GM19463 (cell line): ENCODE results near the gene CDH13.

Source experiments
- ATAC-seq: cut with Tn5 transposase; IDR thresholded peaks from one replicate; pipeline ENCODE4 v1.9.1; 2021; ENCODE audit warnings: mild to moderate bottlenecking, moderate library complexity; ENCODE audit not compliant: unreplicated experiment

Gene CDH13

DNA sequence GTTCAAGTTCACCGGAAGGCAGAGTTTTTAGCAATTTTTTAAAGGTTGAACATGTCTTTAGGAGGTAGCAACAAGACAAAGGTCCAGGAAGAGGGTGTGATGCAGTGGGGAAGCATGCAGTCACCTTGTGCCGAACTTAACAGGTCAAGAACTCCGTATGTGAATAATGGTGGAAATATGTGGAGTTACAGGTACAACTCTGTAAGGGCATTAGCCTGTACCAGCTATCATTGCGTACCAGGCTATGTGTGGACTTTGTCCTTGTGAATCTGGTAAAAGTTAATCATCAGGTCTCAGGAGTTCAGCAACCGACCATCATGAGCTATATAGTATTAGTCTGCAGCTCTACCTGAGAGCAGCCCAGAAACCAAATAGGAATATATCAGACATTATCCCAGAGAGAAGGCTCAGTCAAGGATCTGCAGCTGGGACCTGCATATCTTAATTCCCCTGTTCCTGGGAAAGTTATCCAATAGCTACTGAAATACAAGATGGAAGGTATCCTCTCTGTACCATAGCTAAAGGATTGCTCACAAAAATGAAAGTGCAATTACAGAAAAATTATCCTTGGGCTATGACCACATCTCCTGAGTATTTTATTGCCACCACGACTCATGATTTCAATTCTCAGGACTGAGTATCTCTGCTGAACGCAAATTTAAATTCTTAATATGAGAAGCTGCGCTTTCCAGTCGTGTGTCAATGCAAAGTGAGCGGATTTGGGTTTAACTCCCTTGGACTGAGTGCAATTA lies 469.3 kb downstream of the CDH13 start:
- no peak for ATAC-seq

DNA sequence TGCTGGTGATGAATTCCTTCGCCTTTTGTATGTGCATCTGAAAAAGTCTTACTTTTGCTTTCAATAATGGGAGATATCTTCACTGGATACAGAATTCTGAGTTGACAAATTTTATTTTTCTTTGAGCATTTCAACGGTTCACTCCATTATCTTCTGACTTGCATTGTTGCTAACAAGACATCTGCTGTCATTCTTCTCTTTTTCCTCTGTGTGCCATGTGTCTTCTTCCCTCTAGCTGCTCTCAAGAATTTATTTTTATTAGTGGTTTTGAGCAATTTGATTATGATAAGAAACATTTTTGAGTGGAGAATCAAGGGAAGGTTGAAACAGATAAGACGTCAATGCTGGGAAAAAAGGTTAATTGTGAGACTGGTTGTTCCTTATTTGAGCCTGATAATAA lies 471.8 kb downstream of the CDH13 start:
- ATAC-seq = no peak

DNA sequence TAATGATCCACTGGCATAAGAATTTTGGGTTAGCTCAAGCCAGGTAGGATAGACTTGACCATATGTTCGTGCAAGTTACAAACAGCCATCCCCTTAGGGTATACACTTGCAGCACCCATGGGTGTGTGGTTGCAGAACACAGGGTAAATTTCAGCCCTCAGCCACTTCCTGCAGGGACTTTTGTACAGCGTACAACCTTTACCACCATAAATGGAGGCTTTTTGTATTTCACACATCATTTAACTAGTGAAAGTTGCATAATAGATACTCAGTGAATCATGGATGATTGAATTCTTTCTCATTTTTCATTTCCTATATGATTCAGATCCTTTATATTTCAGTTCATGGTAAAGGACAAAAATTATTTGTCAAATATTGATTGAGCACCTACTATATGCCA lies 473.9 kb downstream of the CDH13 start:
- ATAC-seq = no peak

DNA sequence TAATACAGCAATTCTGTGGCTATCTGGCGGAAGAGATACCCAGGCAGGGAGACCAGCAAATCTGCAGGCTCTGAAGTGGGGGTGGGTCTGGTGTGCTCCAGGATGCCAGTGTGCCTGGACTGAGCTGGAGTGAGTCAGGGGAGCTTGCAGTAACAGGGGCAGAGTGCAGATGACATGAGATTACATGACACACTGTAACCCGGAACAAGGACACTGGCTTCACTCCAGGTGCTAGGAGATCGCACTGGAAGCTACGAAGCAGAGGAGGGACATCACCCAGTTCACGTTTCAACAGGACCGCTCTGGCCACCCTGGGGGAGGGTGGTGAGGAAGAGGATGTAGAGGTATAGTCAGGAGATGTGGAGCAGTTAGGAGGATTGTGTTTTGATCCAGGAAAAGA lies 475.6 kb downstream of the CDH13 start:
- no peak for ATAC-seq

DNA sequence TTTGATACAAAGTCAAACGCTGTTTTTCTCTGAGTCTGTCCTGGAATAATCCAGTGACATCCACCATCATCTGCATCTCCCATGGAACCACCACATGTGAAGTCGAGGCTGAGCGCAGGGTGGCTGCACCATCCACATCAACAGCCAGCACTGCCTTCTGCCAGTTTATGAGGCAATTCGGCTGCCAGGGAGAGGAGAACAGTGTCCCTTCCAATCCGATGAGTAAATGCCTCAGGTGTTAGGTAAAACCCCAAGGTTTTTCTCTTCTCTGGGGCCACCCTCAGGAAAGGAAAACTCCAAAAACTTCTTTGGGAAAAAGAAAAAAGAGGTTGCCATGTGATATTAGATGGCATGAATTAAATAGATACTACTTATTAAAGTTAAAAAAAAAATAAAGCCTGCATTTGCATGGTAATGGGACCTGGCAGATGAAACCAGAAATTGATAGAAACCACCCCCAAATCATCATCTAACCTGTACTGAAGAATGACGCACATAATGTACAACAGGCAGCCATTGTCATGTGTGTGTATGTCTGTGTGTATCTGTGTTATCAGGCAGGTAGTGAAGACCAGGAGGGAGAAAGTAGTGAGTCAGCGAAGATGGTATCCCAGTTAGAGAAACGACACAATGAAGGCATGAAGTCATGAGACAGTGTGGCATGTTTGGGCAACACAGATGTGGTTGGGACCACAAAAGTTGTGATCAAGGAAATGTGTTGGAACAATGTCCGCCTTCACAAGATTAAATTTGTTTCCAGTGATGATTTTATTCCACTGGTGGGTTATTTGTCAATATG lies 478.7 kb downstream of the CDH13 start:
- no peak for ATAC-seq

DNA sequence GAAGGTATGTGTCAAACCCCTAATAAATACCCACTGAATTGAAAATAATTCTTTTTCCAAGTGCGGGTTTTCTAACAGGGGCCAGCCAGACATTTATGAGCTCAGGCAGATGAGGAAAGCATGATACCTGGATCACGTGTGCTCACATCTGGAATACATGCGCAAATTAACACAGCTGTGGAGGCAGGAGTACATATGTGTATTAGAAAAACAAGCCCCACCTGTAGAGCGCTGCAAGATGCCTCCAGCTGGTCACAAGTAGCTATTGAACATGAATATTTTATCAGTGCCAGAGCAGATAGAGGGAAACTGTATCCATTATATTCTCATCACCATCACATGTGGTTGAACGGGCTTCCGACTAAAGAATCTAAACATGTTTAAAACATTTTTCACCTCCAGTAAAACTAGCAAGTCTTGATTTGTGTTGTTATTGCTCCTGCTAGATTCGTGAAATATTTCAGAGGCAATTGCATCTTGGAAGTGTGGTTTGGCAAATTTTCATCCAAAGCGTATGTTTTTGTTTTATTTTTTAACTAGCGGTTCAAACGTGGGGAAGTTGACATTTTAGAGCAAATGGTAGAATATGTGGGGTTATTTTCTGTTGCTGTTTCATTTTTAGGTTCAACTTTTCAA lies 482.8 kb downstream of the CDH13 start:
- ATAC-seq = no peak

DNA sequence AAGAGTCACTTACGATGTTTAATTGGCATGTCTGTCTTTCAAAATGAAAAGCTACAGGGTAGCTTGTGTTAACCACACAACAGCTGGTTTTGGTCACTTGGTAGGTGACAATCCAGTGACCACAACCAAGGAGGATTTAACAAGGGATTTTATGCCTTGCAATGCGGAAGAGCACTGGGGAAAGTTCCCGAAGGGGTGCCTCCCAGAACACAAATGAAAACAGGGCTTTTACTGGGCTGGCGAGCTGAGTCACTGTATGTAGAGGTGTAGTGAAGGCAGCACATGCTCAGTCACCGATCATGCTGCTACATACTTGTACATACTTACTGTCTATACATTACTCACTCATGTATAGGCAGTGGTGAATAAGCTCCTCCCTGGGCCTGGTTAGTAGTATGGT lies 483.5 kb downstream of the CDH13 start:
- ATAC-seq = no peak

DNA sequence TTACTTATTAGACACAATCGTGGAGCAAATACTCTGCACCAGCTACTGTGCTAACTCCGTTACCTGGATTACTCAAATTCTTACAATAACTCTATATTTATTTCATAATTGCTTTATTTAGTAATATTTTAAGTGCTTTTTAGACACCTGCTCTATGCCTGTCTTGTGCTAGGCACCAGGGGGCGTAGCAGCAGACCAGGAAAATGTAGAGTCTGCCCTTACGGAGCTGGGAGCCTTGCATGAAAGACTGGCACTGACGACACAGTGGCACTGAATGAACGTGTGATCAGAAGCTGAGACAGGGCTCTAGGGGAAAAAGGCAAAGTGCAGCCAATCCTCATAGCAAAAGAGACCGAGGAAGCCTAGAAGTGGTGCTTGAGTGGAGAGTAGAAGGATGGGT lies 486.5 kb downstream of the CDH13 start:
- no peak for ATAC-seq

DNA sequence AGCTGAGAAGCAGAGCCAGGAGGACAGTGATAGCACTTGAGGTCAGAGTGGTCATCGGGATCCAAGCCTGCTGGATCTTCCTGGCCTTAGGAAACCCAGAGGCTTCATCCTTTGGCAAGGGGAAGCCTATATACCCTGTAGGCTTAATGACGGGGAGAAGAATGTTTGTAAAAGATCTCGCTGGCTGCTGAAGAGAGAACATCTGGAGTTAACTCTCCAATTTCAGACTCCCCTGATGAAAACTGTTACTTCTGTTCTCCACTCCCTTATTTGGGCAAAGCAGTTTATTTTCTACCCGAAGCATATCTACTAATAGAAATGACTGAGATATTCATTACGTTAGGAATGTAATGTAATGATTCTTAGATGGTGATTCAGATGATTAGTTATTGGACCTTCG lies 487.0 kb downstream of the CDH13 start:
- no peak for ATAC-seq

DNA sequence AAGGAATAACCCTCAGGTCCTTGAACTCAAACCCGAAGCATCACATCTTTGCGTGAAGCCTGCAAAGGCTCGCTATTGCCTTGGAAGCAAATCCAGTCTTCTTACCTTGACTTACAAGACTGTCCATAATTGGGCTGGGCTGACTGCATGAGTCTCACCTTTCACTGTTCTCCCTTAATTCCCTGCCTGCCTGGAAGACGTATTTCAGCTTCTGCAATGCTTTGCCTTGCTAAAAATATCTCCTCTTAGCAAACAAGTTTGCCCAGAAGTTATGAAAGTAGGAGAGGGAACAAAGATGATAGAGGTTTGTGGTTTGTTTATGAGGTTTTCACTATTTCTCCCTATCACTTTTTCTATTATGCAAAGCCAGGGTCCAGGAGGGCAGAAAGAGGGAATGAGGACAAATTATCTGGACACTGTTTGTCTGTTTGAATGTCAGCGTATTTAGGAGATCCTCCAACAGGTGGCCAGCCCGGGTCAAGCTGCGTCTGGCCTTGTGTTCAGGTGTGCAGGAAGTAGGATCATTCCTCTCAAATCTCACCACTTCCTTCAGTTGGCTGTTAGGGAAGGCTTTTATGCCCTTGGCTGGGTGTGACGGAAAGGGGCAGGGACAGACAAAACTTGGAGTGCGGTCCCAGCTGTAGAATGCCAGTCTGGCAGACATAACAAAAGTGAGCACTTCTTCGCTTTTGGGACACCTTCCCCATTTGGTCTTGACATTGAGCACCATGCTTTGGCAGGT lies 488.9 kb downstream of the CDH13 start:
- ATAC-seq = no peak

DNA sequence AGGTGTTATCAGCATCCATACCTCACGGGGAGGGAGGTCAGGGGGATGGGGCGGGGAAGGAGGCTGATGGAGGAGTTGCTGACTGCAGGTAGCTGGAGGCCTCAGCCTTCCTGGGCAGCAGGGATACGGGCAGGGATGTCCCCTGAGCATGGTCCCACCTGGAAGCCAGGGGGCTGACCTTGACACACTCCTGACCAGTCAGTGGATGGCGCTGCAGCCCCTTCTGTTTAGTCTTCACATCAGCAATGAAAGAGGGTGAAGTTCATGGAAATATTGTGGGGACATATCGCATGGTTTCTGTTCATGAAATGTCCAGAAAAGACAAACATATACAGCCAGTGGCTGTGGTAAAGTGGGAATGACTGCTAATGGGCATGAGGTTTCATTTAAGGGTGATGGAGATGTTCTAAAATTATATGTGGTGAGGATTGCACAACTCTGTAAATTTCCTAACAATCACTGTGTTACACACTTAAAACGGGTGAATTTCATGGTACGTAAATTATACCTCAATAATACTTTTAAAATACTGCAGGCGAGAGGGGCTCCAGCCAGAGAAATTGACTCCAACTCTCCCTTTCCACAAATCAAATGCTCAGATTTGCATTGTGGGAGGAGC lies 489.6 kb downstream of the CDH13 start:
- ATAC-seq = no peak

DNA sequence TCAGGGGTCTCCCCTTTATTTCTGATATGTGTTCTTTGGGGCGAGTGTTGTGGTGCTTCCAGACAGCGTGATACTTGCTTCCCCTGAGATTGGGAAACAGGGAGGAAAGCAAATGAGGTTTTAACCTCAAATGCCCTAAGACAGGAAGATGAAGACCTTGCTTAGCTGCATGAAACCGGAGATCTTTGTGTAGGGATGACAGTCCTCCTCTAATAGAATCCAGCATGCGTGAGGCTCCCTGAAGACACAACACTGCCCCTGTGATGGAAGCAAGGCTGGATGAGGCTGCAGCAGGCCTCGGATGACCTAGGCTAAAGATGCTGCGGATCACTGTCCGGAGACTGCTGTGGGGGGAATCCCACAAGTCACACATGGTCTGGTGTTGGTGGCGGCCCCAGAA lies 491.0 kb downstream of the CDH13 start:
- no peak for ATAC-seq

DNA sequence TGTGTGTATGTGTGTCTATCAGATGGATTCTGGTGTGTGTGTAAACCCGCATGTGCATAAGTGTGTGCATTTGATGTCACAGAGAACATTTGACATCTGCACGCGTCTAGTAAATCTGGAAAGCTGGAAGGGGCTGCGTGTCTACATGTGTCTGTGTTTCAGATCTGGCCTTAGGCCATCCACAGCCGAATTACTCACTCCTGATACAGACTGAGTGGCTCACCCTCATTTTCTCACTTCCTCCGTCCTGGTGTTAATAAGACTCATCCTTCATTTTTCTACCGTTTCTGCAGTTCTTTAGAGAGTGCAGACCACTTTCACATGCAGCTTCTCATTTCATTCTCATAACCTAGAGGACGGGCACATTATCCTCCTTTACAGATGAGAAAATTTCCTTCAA lies 491.6 kb downstream of the CDH13 start:
- ATAC-seq = no peak

DNA sequence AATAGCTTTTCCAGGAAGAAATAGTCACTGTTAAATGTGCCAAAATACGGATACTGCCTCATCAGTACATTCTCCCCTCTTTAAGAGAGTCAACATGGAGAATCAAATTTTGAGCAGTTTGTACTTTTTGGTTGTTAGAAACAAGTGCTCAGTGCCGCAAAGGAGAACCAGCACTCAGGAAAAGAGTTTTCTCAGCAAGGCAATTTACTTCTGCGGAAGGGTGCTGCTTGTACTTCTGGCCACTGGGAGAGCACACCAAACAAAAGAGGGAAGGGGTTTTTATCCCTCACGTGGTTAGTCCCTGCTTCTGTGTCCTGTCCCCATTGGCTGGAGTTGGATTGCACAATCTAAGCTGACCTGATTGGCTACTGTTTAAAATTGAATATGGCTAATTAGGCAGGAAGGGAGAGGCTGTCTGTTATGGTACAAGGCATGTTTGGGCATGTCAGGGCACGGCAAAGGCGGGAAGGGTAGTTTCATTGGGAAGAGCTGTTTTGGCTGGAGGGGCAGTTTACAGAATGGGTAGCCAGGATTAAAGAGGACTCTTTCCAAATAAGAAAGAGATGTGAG lies 499.3 kb downstream of the CDH13 start:
- ATAC-seq = no peak

DNA sequence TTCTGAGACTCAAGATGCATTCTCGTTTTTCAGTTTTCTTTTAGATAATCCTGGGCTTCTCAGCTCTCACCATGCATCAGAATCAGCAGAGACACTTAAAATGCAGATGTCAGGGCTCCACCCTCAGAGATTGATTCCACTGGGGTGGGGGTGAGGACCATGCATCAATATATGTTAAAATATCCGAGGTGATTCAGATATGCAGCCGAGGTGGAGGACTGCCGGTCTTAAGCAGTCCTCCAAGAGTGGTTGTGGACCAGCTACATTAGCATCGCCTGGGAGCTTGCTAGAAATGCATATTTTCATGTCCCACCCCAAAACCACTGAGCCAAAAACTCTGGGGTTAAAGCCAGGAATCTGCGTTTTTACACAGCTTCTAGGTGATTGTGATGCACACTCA lies 501.3 kb downstream of the CDH13 start:
- no peak for ATAC-seq

DNA sequence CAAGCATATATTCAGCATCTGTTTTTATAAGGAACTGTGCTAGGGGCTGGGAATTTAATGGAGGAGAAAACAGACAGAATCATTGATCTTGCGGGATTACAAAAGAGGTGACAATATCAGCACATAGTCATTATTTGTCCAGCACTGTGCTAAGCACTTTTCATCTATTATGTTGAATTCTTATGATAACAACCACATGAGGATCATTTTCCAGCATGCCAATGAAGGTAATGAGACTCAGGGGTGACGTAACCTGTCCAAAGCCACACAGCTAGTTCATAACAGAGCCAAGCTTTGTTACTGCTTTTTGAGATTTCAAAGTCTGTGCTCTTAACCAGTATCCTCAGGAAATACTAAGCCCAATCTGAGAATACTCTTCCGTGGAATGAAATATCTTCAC lies 503.3 kb downstream of the CDH13 start:
- ATAC-seq = no peak

DNA sequence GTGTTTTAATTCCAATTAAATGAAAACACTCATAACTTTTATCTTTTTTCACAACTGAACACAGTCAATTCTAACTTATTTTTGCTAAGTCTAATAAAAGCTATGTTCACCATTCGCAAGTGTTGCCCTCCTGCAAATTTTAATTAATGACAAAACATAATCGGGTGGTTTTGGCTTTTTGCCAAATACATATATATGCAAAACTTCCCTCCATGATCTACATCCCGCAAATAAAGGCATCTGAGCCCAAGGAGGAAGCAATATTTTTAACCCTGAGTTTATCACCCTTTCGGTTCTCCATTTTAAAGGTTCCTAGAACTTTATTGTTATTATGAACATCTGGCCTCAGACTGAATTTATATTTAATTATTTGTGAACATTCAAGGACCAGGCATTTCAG lies 507.9 kb downstream of the CDH13 start:
- no peak for ATAC-seq

DNA sequence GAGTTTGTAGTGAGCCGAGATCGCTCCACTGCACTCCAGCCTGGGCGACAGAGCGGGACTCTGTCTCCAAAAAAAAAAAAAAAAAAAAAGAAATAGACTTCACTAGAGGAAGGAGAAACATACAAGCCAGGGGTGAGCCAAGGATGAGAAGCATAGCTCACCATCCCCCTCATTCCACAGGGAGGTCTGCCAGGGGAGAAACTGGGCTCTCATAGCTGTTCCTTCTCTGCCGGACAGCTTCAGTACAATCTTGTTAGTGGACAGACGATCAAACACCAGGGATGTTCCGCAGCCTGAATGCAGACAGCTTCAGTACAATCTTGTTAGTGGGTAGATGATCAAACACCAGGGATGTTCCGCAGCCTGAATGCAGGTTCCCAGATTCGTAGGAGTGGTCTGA lies 509.6 kb downstream of the CDH13 start:
- no peak for ATAC-seq

DNA sequence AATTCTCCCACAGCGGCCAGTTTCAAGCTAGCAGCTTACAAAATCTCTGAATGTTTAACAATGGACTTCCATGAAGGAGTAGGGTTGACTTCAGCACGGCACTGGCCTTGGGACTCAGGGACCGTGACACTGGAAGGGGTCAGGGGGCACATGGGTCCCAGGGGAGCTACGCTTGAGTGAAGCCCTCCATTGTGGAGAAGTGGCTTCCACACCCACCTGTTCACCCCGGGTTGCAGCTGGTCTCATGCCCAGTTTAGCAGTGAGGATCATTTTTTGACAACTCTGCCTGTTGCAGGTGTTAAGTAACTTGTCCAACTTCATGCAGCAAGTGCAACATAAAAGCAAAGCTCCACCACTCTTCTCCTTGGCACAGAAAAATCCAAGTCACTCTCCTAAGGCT lies 510.2 kb downstream of the CDH13 start:
- ATAC-seq = no peak

DNA sequence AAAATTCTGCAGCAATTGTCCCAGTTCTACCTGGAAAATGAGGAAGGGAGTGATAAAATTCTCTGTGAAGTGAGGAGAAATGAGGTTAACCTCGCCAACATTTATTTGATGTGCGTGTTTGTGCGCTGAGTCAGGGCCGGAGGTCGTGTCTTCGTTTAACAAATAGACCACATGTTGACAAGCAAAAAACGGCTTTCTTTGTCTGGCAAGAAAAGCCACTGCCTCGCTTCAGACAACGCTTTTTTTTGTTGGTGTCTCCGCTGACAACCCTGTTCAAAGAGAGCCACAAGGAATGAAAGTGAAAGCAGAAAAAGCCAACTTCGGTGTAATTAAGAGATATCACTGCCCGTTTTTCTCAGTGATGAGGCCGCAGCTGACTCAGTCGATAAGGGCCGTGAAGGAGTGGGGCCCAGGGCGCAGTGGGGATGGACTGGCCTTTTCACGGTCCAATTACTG lies 510.6 kb downstream of the CDH13 start:
- ATAC-seq = peak; percentile 73
